DOHH2 (cell line): ENCODE results near the gene SEMA4G.

Experiments used
- H3F3A ChIP-seq: fragments of 200-600 bp; sonication (generic), shearing (Covaris generic); 2 replicates; pipeline ENCODE4 v1.6.0; 2016; ENCODE audit warnings: antibody characterized with exemption, mild to moderate bottlenecking; ENCODE audit not compliant: control insufficient read depth, insufficient read depth
- H3K27ac ChIP-seq: fragments of 200-600 bp; sonication (generic); 2 replicates; pipeline ENCODE4 v1.5.1; 2014; ENCODE audit warnings: low read depth, mild to moderate bottlenecking, low read length, moderate library complexity
- H3K27me3 ChIP-seq: fragments of 200-600 bp; sonication (generic); 2 replicates; pipeline ENCODE4 v1.6.1; 2014; ENCODE audit warnings: mild to moderate bottlenecking, low read length, mixed read lengths; ENCODE audit not compliant: control insufficient read depth
- H3K36me3 ChIP-seq: fragments of 200-600 bp; sonication (generic); 2 replicates; pipeline ENCODE4 v1.6.1; 2014; ENCODE audit warnings: mild to moderate bottlenecking, low read length, moderate library complexity, mixed read lengths; ENCODE audit not compliant: control insufficient read depth
- H3K4me1 ChIP-seq: fragments of 200-600 bp; sonication (generic); 2 replicates; pipeline ENCODE4 v1.6.1; 2014; ENCODE audit warnings: mild to moderate bottlenecking, low read length, mixed read lengths; ENCODE audit not compliant: control insufficient read depth
- H3K4me2 ChIP-seq: fragments of 200-600 bp; sonication (generic); 2 replicates; pipeline ENCODE4 v1.6.0; 2014; ENCODE audit warnings: mild to moderate bottlenecking, low read length, moderate library complexity
- H3K4me3 ChIP-seq: fragments of 200-600 bp; sonication (generic); 2 replicates; pipeline ENCODE4 v1.5.1; 2014; ENCODE audit warnings: mild to moderate bottlenecking, low read length, mixed read lengths
- H3K79me2 ChIP-seq: fragments of 200-600 bp; sonication (generic); 2 replicates; pipeline ENCODE4 v1.6.1; 2014; ENCODE audit warnings: mild to moderate bottlenecking, low read length, mixed read lengths; ENCODE audit not compliant: control insufficient read depth
- H3K9me2 ChIP-seq: fragments of 200-600 bp; sonication (generic); replicated peaks from 2 replicates; pipeline ENCODE4 v1.6.1; 2014; ENCODE audit warnings: mild to moderate bottlenecking, low read length, mixed read lengths; ENCODE audit not compliant: control insufficient read depth
- H3K9me3 ChIP-seq: fragments of 200-600 bp; sonication (generic); 2 replicates; pipeline ENCODE4 v1.6.1; 2014; ENCODE audit warnings: antibody characterized with exemption, low read length, mixed read lengths; ENCODE audit not compliant: control insufficient read depth, insufficient read depth
- H4K20me1 ChIP-seq: fragments of 200-600 bp; sonication (generic); 2 replicates; pipeline ENCODE4 v1.6.0; 2014; ENCODE audit warnings: low read depth, mild to moderate bottlenecking, antibody characterized with exemption, low read length, moderate library complexity; ENCODE audit not compliant: control insufficient read depth, insufficient read depth
- CTCF ChIP-seq: fragments of 200-600 bp; sonication (generic); IDR thresholded peaks from one replicate; pipeline ENCODE4 v1.5.1; 2014; ENCODE audit warnings: antibody characterized with exemption, mild to moderate bottlenecking, low read depth, low read length; ENCODE audit not compliant: poor library complexity, severe bottlenecking
- EZH2phosphoT487 ChIP-seq: fragments of 200-600 bp; sonication (generic); IDR thresholded peaks from 2 replicates; pipeline ENCODE4 v1.6.1; 2017; ENCODE audit warnings: borderline replicate concordance, mild to moderate bottlenecking, antibody characterized with exemption, low read length, moderate library complexity, mixed read lengths

The SEMA4G gene

GRCh38 chr10:101008823-101009423, 39.6 kb downstream of the SEMA4G start:
- Histone ChIP-seq H4K20me1 (no peaks in the 10 kb centered on the region), H3F3A (0 out of 2 replicates have a peak, but pooled peaks cover 2% of the 10 kb centered on the region), H3K27me3 (no peaks in the 10 kb centered on the region), H3K4me3 (no peak overlapping the region), H3K36me3 (no peaks in the 10 kb centered on the region; the same call in 1 of the 2 replicates), H3K27ac (no peak overlapping the region), H3K4me1 (peaks cover 12% of the 10 kb centered on the region), H3K79me2 (no peaks in the 10 kb centered on the region), H3K9me3 (no peaks in the 10 kb centered on the region), H3K4me2 (no peak overlapping the region), H3K9me2 (no peaks in the 10 kb centered on the region)
- TF ChIP-seq EZH2phosphoT487 (no peak), CTCF (no peak)

GRCh38 chr10:101010329-101010728, 41.0 kb downstream of the SEMA4G start:
- Histone ChIP-seq H3F3A (0 out of 2 replicates have a peak, but pooled peaks cover 2% of the 10 kb centered on the region), H3K4me1 (peaks cover 12% of the 10 kb centered on the region), H4K20me1 (no peaks in the 10 kb centered on the region), H3K4me2 (no peak overlapping the region), H3K79me2 (no peaks in the 10 kb centered on the region), H3K9me2 (no peaks in the 10 kb centered on the region), H3K27me3 (peaks cover 6% of the 10 kb centered on the region; the same call in 1 of the 2 replicates), H3K36me3 (no peaks in the 10 kb centered on the region; the same call in 1 of the 2 replicates), H3K4me3 (no peak overlapping the region), H3K27ac (no peak overlapping the region), H3K9me3 (no peaks in the 10 kb centered on the region)
- TF ChIP-seq EZH2phosphoT487 = no peak
- TF ChIP-seq CTCF = no peak

GRCh38 chr10:101011517-101012423, 42.5 kb downstream of the SEMA4G start:
- Histone ChIP-seq H3K79me2 (no peaks in the 10 kb centered on the region), H3K36me3 (no peaks in the 10 kb centered on the region), H3K27me3 (peaks cover 6% of the 10 kb centered on the region), H3K9me2 (no peaks in the 10 kb centered on the region), H3F3A (0 out of 2 replicates have a peak, but pooled peaks cover 2% of the 10 kb centered on the region), H3K4me3 (no peak overlapping the region), H3K4me1 (peaks cover 12% of the 10 kb centered on the region), H3K27ac (no peak overlapping the region), H3K4me2 (no peak overlapping the region), H4K20me1 (no peaks in the 10 kb centered on the region), H3K9me3 (no peaks in the 10 kb centered on the region)
- no peak for TF ChIP-seq CTCF
- TF ChIP-seq EZH2phosphoT487 = no peak
